GM19372 (cell line): ENCODE results near the gene MYLK.

Source experiments
- ATAC-seq: cut with Tn5 transposase; IDR thresholded peaks from one replicate; pipeline ENCODE4 v1.9.1; 2021; ENCODE audit warnings: mild to moderate bottlenecking, low read depth, moderate library complexity; ENCODE audit not compliant: unreplicated experiment

The MYLK gene

DNA sequence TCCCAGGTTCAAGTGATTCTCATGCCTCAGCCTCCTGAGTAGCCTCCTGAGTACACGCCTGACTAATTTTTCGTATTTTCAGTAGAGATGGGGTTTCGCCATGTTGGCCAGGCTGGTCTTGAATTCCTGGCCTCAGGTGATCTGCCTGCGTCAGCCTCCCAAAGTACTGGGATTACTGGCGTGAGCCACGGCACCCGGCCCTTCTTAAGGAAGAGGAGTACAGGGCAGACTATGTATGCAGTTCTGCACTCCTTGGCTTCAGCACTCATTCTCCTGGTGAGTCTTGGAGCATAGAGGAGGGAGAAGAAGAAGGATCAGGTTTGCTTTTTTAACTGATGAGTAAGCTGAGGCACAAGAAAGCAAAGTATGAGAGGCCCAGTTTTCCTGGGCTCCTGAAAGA, 199.5 kb downstream of the MYLK start:
- no peak for ATAC-seq

- no peak for ATAC-seq
Observed at GRCh38 chr3:123684209-123684608, 199.9 kb downstream of the MYLK start.

DNA sequence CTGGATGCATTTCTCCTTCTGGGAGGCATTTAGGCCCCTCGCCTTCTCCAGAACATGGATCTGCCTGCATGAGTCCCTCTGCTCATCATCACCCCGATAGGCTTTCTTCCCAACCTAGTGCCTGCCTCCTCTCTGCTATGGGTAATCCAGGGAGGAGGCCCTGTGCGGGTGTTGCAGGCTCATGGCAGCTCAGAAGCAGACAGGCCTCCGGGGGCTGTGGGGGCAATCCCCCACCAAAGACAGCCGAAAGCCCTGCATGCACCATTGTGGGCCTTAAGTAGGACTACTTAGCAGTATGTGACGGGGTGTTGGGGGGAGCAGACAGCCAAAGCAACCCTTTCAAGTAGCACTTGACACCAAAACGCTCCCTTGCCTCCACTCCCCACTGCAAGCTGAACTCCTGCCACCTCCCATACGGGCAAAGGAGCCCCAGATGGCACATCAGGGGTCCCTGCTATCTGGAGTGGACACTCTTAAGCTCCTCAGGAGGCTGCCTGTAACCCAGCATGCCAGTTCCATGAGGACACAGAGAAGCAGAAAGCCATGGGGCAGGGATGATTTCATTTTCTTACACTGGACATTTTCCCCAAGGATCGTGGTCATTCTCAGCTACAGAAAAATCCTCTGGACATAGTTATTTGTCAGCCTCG, 200.5 kb downstream of the MYLK start:
- ATAC-seq = no peak

DNA sequence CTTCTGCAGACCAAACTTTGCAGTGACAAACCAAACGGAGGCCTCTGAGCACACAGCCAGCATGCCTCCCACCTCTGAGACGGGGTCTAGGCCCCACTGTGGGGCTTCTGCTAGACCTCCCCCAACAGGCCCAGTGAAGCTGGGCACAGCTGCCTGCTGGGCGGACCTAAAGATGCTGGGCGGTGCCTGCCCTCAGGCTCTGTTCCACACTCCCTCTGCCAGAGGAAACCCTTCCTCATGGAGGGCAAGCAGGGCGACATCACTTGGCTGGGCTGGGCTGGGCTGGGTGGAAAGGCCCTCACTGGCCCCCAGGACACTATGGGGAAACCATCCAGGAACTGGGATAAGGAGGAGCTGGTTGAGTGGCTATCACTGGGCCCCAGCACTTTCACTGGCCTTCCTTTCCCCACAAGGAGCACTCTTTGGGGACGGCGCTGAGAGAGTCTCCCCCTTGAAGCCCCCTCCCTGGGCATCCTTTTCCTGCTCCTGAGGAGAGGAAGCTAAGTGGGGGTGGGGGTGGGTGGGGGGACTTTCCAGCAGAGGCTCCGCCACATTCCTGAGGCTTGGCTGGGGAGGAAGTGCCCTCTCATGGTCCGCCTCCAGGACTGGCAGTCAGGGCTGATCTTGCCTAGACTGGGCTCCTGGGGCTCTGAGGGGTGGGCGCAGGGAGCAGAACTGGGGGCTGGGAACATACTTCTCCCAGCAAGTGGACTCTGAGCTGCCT, 201.2 kb downstream of the MYLK start:
- ATAC-seq = no peak

GRCh38 chr3:123682302-123682701, 201.8 kb downstream of the MYLK start:
- no peak for ATAC-seq

GRCh38 chr3:123679712-123680386, 204.3 kb downstream of the MYLK start:
- no peak for ATAC-seq

DNA sequence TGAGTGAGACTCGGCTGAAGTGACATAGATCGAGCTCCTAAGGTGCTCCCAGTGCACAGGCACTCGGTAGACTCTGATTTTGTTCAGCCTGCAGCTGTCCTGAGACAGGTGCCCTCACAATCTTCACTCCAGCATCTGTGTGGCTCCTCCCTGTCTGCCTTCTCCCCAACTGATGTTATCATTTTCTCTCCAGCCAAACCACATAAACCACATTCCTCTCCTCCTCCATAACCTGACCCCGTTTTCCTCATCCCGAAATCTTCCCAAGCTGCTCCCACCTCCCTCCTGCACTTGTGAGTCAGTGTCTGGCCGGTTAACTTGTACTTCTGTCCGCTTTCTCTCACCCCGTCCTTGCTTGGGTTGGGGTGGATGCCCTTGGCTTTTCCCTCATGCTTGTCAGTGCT, 206.0 kb downstream of the MYLK start:
- no peak for ATAC-seq

DNA sequence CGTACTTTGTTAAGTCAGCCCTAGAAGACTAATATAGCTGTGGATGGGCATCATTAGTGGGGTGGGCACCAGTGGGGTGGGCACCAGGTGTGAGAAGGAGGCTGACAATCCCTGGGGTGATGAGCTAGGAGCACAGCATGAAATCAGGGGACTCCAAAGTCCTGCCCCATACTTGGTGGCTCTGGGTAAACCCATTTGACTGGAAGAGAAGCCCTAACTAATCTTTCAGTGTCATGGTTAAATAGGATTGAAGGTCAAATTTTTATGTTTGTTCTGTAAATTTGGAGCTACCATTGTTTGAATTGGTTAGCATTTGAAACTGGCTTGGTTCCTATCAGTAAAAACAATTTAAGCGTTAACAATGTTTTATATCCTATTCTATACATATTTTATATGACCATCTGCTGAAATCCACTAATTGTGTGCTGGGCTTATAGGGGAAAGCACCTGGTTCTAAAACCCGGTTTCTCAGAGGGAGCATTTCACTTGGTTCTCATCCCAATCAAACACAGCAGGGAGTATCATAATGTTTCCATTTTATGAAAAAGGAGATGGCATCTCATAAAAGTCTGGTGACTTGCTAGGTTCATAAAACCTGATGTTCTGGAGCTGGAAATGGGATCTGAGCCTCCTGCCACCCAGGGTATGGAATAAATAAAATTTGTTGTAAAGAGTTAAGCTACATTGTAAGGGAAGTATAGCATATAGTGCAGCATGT, 211.5 kb downstream of the MYLK start:
- no peak for ATAC-seq

DNA sequence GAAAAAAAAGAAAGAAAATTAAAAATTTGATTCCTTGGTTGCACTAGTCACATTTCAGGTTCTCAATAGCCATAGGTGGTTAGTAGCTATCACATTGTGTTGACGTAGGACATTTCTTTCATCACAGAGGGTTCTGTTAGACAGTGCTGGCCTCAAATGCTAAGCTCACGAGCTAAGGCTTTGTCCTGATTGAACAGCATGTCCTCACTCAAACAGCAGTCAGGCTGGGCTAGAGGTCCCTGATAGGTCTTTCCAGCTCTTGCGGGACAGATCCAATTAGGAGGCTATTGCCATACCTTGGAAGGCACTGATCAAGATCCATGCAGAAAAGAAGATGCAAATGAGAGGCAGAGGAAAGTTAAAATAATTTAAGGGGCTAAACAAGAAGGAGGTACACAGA, 213.4 kb downstream of the MYLK start:
- ATAC-seq = no peak

GRCh38 chr3:123668906-123669305, 215.2 kb downstream of the MYLK start:
- no peak for ATAC-seq

DNA sequence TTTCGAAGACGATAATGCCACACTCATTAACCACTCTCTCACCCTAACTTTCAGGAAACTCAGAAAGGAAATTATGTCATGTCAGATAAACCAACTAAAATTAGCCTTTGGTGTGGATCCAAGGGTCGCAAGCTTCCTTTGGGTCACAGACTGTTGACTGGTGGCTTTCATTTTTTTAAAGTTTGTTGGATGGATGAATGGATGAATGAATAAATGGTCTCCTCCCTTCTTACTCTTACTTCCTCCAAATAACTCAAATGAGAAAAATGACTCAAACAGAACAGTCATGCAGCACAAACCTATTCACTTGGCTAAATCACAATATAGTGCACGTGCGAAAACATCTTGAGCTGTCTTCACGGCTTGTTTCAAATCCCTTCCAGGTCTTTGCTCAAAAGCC, 216.3 kb downstream of the MYLK start:
- no peak for ATAC-seq

- ATAC-seq = no peak
Observed at GRCh38 chr3:123664753-123665152, 219.4 kb downstream of the MYLK start.

DNA sequence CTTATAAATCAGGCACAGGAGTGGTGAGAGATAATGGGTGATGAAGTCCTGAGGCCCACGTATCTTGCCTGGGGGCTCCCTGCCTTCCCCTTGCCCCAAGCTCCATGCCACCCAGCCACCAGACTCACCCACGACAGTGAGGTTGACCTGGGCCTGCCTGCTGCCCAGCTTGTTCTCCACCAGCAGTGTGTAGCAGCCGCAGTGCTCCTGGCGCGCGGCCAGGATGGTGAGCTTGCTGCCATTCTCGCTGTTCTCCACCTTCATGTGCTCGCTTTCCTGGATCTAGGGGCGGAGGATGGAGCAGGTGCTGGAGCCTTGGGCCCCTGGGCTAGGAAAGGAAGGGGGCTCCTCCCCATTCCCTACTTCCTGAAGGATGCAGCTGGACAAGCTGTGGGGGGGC, 220.2 kb downstream of the MYLK start:
- no peak for ATAC-seq

GRCh38 chr3:123661973-123662372, 222.2 kb downstream of the MYLK start:
- no peak for ATAC-seq

GRCh38 chr3:123660900-123661299, 223.2 kb downstream of the MYLK start:
- no peak for ATAC-seq

DNA sequence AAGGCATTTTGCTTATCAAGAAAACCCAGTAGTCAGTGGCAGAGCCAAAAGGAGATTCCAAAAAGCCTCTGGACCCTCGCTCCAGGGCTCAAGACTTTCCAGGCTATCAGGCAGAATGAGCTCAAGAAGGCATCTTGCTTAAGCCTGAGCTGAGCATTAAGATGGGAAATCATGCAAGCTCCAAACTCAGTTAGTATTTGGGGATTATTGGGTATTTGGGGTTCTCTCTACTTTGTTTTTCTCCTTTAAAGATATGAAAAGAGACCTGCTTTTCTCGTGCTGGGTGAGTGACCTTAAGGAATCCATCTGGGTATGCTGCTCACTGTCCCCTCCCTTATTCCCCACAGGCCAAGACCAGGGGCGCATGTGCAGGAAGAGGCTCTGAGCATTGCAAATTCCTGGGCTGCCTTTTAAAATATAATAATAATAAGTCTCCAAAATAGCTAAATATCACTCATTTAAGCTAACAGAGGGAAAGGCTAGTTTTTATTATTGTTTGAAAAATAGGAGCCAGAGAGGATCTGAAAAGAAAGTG, 223.9 kb downstream of the MYLK start:
- ATAC-seq = no peak

DNA sequence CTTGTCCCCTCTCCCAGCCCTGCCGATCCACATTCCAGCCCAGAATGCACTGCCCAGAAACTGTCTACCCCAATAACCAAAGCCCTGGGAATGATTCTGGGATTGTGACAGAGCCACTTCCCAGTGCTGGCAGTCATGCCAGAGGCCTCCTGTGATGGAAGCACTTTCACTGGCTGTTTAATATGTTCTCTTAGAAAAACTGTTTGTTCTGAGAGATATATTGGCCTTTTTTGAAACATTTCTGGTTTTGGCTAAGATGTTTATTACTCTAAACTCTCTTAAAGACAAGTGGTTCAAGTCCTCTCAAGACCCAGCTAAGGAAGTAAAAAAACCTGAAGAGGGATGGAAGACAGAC, 225.3 kb downstream of the MYLK start:
- no peak for ATAC-seq

GRCh38 chr3:123658118-123658851, 225.8 kb downstream of the MYLK start:
- no peak for ATAC-seq

DNA sequence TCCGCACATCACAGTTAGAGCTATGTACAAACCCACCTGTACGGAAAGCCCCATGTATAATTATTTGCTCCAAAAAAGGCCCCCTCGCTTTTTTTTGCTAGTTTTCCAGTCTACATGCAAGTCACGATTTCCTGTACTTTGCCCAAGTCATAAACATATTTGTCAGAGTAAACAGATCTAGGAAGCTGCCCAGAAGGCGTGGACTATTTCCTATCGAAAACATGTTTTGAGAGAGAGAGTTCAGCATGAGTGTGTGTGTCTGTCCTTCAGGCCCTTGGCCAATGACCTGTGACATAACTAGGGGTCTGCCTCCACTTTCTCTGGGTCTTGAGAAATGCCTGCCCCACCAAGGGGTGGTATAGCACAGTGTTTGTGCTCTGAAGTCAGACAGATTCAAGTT, 226.6 kb downstream of the MYLK start:
- ATAC-seq = no peak

DNA sequence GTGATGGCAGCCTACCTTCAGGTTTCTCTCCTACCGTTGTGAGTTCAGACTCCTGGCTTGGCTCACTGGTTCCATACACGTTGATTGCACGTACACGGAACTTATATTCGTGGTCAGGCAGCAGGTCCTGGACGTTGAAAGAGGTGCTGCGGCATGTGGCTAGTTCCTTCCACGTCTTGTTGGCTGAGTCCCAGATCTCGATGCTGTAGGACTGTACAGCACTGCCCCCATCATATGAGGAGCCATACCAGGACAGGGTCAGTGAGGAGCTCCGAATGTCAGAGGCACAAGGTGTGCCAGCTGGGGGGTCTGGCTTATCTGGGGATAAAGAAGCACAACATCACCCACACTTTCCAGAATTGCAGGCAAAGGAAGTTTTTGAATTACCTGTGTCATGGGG, 227.0 kb downstream of the MYLK start:
- ATAC-seq = no peak
